GM20431 (cell line): ENCODE data around the gene CASS4.
"Not testable (repeated sequence)": the region's sequence is repeated elsewhere in the genome, so short reads cannot be mapped to it uniquely, and the experiment has no call there.

Source experiments
- in situ Hi-C: fragments of 300-500 bp; cut with MseI, MboI; formaldehyde crosslinking; loops from one replicate; pipeline ENCODE4 v1.15.0; 2020; ENCODE audit warnings: low sequenced_read_pairs; ENCODE audit not compliant: unreplicated experiment

CASS4 gene

GRCh38 chr20:56411759-56412472, at the start of gene CASS4:
Gene CASS4, plus strand, starts transcription at chr20:56412260. Its CDS starts 199 bp downstream, at chr20:56412459.
- in situ Hi-C loops = no loop called here

DNA sequence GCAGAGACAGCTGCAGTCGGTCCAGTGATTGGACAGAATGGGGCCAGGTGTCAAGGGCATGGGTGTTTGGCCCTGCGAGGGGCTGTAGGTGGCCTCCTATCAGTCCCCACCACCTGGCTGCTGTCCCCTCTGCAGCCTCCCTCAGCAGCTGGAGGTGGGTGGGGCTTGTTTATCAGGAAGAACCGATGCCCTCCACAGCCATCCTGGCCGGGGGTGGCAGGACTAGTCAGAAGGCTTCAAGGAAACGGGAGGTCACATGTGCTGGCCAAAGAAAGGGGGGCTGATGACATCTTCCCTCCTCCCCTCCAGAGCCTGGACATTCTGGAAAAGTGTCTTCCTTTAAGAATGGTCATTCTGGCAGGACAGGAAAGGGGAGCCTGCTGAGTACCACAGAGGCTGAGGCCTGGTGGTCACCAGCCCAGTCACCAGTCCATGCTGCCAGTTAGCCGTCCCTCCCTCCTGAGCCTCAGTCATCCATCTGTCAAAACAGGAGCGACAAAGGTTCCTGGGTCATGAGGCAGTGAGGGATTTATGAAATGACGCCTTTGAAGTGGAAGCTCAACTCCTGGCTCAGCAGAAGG, 49.1 kb upstream of the CASS4 start:
- in situ Hi-C loops = no loop called here

GRCh38 chr20:56363491-56363890, 48.6 kb upstream of the CASS4 start:
- in situ Hi-C loops = no loop called here

- in situ Hi-C loops = no loop called here
Measured at GRCh38 chr20:56368351-56369134, 43.5 kb upstream of the CASS4 start.

- in situ Hi-C loops = no loop called here
Measured at GRCh38 chr20:56369179-56369578, 42.9 kb upstream of the CASS4 start.

DNA sequence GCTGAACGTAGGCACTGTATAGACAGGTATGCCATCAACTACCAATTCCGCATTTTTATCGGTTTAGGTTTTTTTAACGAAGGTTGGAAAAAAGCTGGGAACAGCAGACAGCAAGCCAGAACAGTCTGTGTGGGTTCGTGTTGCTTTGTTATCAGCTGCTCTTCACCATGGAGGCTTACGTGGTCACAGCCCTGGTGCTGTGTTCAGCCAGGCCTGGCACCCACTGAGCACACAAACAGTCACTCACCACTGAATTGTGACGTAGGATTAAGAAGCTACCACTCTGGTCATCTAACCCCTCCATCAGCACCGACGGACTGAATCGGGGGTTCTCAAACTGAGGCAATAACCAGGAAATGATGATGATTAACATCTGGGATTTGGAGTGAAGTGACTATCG, 40.1 kb upstream of the CASS4 start:
- in situ Hi-C loops = no loop called here

DNA sequence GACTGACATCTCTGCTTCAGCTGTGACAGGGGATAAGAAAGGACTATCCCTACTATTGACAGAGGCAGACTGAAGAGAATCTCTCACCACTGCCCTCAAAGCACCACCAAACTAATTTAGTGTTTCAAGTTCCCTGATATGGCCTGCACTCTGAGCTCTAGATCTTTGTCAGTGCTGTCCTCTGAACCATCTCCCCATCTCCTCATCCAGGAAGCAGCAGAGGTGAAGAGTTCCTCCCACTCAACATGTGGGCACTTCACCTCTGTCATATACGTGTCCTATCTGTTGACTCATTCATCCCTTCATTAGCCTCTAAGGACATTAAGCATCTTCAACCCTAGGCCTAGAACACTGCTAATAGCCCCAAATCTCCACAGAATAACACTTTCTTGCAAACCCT, 39.2 kb upstream of the CASS4 start:
- in situ Hi-C loops = no loop called here

- in situ Hi-C loops = no loop called here
Measured at GRCh38 chr20:56373942-56374341, 38.1 kb upstream of the CASS4 start.

DNA sequence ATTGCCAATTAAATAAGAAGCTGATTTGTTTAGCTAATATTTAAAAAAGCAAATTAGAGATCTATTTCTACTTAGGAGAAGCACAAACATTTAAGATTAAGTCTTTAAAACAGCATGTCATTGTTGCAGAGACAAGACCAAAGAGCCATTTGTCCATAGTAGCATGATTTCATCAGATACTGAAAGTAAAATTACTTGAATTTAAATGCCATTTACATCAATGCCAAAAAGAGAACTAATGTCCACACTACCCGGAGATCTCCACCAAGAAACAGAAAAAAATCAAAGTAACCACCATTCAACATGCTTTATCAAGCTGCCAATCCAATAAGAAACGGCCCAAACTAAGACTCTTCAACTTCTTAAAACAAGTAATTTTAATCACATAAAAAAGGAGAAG, 35.7 kb upstream of the CASS4 start:
- in situ Hi-C loops = no loop called here

DNA sequence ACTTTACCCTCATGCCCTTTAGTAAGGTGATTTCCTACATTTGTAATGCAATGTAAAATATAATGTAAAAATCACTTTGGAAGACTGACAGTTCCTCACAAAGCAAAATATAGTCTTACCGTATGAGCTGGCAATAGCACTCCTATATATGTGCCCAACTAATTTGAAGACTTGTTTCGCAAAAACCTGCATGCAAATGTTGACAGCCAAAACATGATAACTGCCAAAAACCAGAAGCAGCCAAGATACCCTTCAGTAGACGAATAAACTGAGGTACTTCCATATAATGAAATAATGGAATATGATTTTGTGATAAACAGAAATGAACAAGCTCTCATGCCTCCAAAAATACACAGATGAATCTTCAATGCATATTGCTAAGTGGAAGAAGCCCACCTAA, 33.7 kb upstream of the CASS4 start:
- in situ Hi-C loops = no loop called here

DNA sequence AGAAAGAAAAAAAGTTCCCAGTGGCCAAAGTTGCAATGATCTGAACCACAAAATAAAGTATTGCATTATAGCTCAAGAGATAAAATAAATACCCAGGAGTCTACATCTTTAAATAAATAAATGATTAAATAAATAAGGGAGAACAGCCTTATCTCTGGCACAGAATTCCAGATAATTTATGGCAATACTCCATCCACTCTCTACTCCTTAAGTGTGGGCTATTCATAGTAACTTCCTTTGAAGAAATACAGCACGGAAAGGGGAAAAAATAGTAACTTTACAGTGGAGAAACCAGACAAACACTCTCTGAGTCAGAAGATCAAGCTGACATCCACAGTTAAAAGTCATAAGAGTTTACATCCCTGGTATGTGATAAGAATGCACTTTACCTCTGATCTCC, 31.7 kb upstream of the CASS4 start:
- in situ Hi-C loops = no loop called here

DNA sequence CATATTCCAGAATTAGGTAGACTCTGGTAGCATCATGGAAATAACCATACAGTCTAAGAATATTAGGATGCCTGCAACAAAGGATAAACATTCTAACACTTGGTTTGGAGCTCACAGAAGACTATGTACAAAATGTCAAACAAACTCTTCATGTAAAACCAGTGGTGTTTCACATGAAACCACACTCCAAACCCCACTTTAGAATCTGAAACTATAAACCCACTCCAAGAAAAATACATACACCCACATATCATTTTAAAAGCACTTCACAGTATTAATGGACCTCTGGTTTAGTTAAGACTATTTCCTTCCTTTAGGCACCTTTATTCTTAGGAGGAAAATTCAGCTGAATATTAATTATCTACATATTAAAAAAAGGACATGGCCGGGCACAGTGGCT, 30.6 kb upstream of the CASS4 start:
- in situ Hi-C loops = no loop called here

- in situ Hi-C loops = no loop called here
Measured at GRCh38 chr20:56382696-56383095, 29.4 kb upstream of the CASS4 start.

DNA sequence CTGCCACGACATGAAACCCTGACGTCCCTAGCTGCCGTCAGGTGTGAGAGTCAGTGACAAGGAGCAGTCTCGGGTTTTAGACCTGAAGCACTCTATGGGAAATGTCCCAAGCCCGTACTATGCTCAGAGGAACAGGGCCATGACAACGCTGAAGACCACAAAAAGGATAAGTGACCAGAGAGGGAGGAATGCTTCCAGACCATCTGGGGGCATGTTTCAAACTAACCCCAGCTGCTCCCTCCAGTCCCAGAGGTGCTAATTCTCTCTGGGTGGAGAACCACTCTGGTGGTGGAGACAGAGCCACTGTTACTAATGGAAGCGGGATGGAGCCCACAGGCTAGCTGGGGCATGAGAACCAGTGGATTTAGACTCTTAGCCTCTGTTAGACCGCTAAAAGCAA, 28.7 kb upstream of the CASS4 start:
- in situ Hi-C loops = no loop called here

- in situ Hi-C loops = no loop called here
Measured at GRCh38 chr20:56385130-56385529, 26.9 kb upstream of the CASS4 start.

DNA sequence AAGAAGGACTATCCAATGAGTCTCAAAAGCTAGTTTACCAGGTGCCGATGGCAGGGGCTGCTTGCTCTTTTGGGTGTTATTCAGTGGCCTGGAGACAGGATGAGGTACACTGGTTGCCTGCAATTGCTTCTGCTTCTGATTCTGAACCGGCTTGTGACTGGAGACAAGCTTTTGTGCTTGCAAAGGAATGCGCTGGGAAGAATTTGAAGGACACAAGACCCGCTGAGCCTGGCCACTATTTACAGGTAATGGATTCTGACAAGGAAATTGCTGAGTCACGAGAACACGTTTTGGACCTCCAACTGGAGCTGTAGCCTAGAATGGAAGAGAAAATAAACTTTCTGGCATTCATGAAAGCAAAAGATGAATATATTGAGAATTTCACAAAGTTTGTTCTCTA, 25.8 kb upstream of the CASS4 start:
- in situ Hi-C loops = no loop called here

DNA sequence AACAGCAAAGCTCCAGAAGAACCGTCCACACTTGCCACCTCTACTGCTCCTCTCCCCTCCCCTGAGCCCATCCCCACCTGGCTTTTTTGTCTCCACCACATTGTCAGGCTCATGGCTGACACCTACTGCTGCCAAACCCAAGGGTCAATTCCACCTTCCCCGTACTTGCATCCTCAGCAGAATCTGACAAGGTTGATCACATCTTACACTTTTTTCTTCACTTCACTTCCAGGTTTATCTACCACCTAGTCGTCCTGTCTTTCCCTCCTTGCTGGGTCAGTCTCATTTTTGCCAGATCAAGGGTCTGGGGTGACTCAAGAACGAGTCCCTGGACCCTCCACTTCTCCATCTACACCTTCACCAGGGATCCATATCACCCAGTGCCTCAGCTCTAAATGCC, 23.2 kb upstream of the CASS4 start:
- in situ Hi-C loops = no loop called here

GRCh38 chr20:56389807-56390206, 22.3 kb upstream of the CASS4 start:
- in situ Hi-C loops = no loop called here

GRCh38 chr20:56390396-56390795, 21.7 kb upstream of the CASS4 start:
- in situ Hi-C loops = not testable (repeated sequence)

- in situ Hi-C loops = no loop called here
Measured at GRCh38 chr20:56391037-56391436, 21.0 kb upstream of the CASS4 start.

GRCh38 chr20:56391596-56392131, 20.4 kb upstream of the CASS4 start:
- in situ Hi-C loops = no loop called here
